ENCODE measurements around the gene PKN1. TPM values are rescaled to one million over a fixed set of nuclear protein-coding genes. Genes with fewer than 3 reads are reported as not detected.
A peak's percentile ranks its signal among the peaks of the same experiment; 100 is the strongest.
"Not testable (repeated sequence)": the region's sequence is repeated elsewhere in the genome, so short reads cannot be mapped to it uniquely, and the experiment has no call there.

Gene PKN1
- total RNA-seq, 2 experiments from 2014 or later: 159 to 164 TPM

- H3K36me3 Mint-ChIP-seq (ENCODE audit: low read depth); intact Hi-C loops (cut with micrococcal nuclease); DNase-seq; H3K27me3 Mint-ChIP-seq (ENCODE audit: low read depth); H3K4me3 Mint-ChIP-seq; H3K27ac Mint-ChIP-seq; H3K9me3 Mint-ChIP-seq: not testable (repeated sequence)
- CTCF ChIA-PET: interaction anchor here (0.6 to 5.1 kb wide), 10 partner anchors 8 to 66 kb away, joined by 3 to 26 read pairs (median 4); partner anchors contain the start of gene GIPC1
- peaks cover 55% of the 10 kb centered on the region for H3K4me1 Mint-ChIP-seq (ENCODE audit: low read depth)
Measured at GRCh38 chr19:14504575-14504974, 71.5 kb downstream of the PKN1 start.

GRCh38 chr19:14505488-14506239, 72.6 kb downstream of the PKN1 start:
- CTCF ChIA-PET: interaction anchor here (0.6 to 5.1 kb wide), 12 partner anchors 8 to 50 kb away, joined by 3 to 26 read pairs (median 4); partner anchors contain the start of gene GIPC1
- Mint-ChIP-seq H3K4me3 (no peak overlapping the region), H3K4me1 (ENCODE audit: low read depth) (peaks cover 63% of the 10 kb centered on the region), H3K27me3 (ENCODE audit: low read depth) (no peaks in the 10 kb centered on the region), H3K36me3 (ENCODE audit: low read depth) (no peaks in the 10 kb centered on the region), H3K9me3 (no peaks in the 10 kb centered on the region), H3K27ac (peak overlapping the region; percentile 69)
- peak; percentile 87 for DNase-seq
- intact Hi-C loops (cut with micrococcal nuclease): loop anchor here (2.0 kb wide), 1 partner anchor 45 kb away; no protein-coding TSS in a partner anchor

- Mint-ChIP-seq H3K9me3 (no peaks in the 10 kb centered on the region), H3K4me1 (ENCODE audit: low read depth) (peaks cover 72% of the 10 kb centered on the region), H3K4me3 (peak overlapping the region; percentile 41), H3K27ac (peak overlapping the region; percentile 72), H3K36me3 (ENCODE audit: low read depth) (no peaks in the 10 kb centered on the region), H3K27me3 (ENCODE audit: low read depth) (no peaks in the 10 kb centered on the region)
- CTCF ChIA-PET: interaction anchor here (0.6 to 5.1 kb wide), 7 partner anchors 12 to 1529 kb away, joined by 4 to 26 read pairs (median 5); partner anchors contain the start of gene GIPC1
- intact Hi-C loops (cut with micrococcal nuclease): loop anchor here (1.0 to 2.0 kb wide), 2 partner anchors 10 to 43 kb away; partner anchors contain the start of gene DNAJB1
- DNase-seq: no peak
Measured at GRCh38 chr19:14507704-14508542, 74.8 kb downstream of the PKN1 start.

GRCh38 chr19:14510311-14511228, 77.5 kb downstream of the PKN1 start:
- Mint-ChIP-seq H3K9me3 (no peaks in the 10 kb centered on the region), H3K4me3 (no peak overlapping the region), H3K36me3 (ENCODE audit: low read depth) (peaks cover 14% of the 10 kb centered on the region), H3K27me3 (ENCODE audit: low read depth) (no peaks in the 10 kb centered on the region), H3K4me1 (ENCODE audit: low read depth) (peaks cover 64% of the 10 kb centered on the region), H3K27ac (peak overlapping the region; percentile 55)
- CTCF ChIA-PET: no interaction called here
- peak; percentile 43 for DNase-seq
- intact Hi-C loops (cut with micrococcal nuclease): no loop called here

GRCh38 chr19:14511229-14511593, 78.1 kb downstream of the PKN1 start:
- H3K27me3 Mint-ChIP-seq (ENCODE audit: low read depth): no peaks in the 10 kb centered on the region
- CTCF ChIA-PET: no interaction called here
- H3K4me1 Mint-ChIP-seq (ENCODE audit: low read depth): peaks cover 64% of the 10 kb centered on the region
- intact Hi-C loops (cut with micrococcal nuclease): no loop called here
- no peaks in the 10 kb centered on the region for H3K9me3 Mint-ChIP-seq
- DNase-seq: no peak
- H3K27ac Mint-ChIP-seq: peak overlapping the region; percentile 55
- no peak overlapping the region for H3K4me3 Mint-ChIP-seq
- peaks cover 21% of the 10 kb centered on the region for H3K36me3 Mint-ChIP-seq (ENCODE audit: low read depth)

GRCh38 chr19:14512406-14512961, 79.4 kb downstream of the PKN1 start:
- no peaks in the 10 kb centered on the region for H3K27me3 Mint-ChIP-seq (ENCODE audit: low read depth)
- no peaks in the 10 kb centered on the region for H3K9me3 Mint-ChIP-seq
- peaks cover 33% of the 10 kb centered on the region for H3K36me3 Mint-ChIP-seq (ENCODE audit: low read depth)
- H3K4me1 Mint-ChIP-seq (ENCODE audit: low read depth): peaks cover 59% of the 10 kb centered on the region
- H3K4me3 Mint-ChIP-seq: no peak overlapping the region
- CTCF ChIA-PET: interaction anchor here (1.4 kb wide), 1 partner anchor 9 kb away, joined by 6 read pairs; no protein-coding TSS in a partner anchor
- no peak overlapping the region for H3K27ac Mint-ChIP-seq
- intact Hi-C loops (cut with micrococcal nuclease): no loop called here
- no peak for DNase-seq

GRCh38 chr19:14514215-14514863, 81.2 kb downstream of the PKN1 start:
- intact Hi-C loops (cut with micrococcal nuclease): no loop called here
- no peak for DNase-seq
- Mint-ChIP-seq H3K9me3 (no peaks in the 10 kb centered on the region), H3K4me1 (ENCODE audit: low read depth) (peaks cover 55% of the 10 kb centered on the region), H3K4me3 (peak overlapping the region; percentile 89), H3K27ac (peak overlapping the region; percentile 83), H3K27me3 (ENCODE audit: low read depth) (no peaks in the 10 kb centered on the region), H3K36me3 (ENCODE audit: low read depth) (peaks cover 36% of the 10 kb centered on the region)
- CTCF ChIA-PET: interaction anchor here (1.3 kb wide), 1 partner anchor 12 kb away, joined by 3 read pairs; no protein-coding TSS in a partner anchor

GRCh38 chr19:14515501-14516047, 82.5 kb downstream of the PKN1 start:
- Mint-ChIP-seq H3K4me3 (peak overlapping the region; percentile 89), H3K27ac (peak overlapping the region; percentile 83), H3K27me3 (ENCODE audit: low read depth) (no peaks in the 10 kb centered on the region), H3K4me1 (ENCODE audit: low read depth) (peaks cover 56% of the 10 kb centered on the region), H3K9me3 (no peaks in the 10 kb centered on the region), H3K36me3 (ENCODE audit: low read depth) (peaks cover 36% of the 10 kb centered on the region)
- intact Hi-C loops (cut with micrococcal nuclease): loop anchor here (5.0 kb wide), 1 partner anchor 172 kb away; no protein-coding TSS in a partner anchor
- CTCF ChIA-PET: interaction anchor here (0.6 to 1.2 kb wide), 4 partner anchors 10 to 37 kb away, joined by 3 to 5 read pairs (median 4); no protein-coding TSS in a partner anchor
- DNase-seq: no peak

- CTCF ChIA-PET: interaction anchor here (0.6 to 1.2 kb wide), 5 partner anchors 9 to 37 kb away, joined by 3 to 5 read pairs (median 4); no protein-coding TSS in a partner anchor
- intact Hi-C loops (cut with micrococcal nuclease): loop anchor here (5.0 kb wide), 1 partner anchor 171 kb away; no protein-coding TSS in a partner anchor
- Mint-ChIP-seq H3K27me3 (ENCODE audit: low read depth) (no peaks in the 10 kb centered on the region), H3K27ac (peak overlapping the region; percentile 83), H3K4me1 (ENCODE audit: low read depth) (peaks cover 51% of the 10 kb centered on the region), H3K36me3 (ENCODE audit: low read depth) (peaks cover 36% of the 10 kb centered on the region), H3K4me3 (peak overlapping the region; percentile 89), H3K9me3 (no peaks in the 10 kb centered on the region)
- no peak for DNase-seq
Measured at GRCh38 chr19:14516048-14516534, 83.0 kb downstream of the PKN1 start.

- Mint-ChIP-seq H3K9me3 (no peaks in the 10 kb centered on the region), H3K4me1 (ENCODE audit: low read depth) (peaks cover 53% of the 10 kb centered on the region), H3K4me3 (peak overlapping the region; percentile 89), H3K36me3 (ENCODE audit: low read depth) (peaks cover 36% of the 10 kb centered on the region), H3K27ac (peak overlapping the region; percentile 83), H3K27me3 (ENCODE audit: low read depth) (no peaks in the 10 kb centered on the region)
- CTCF ChIA-PET: interaction anchor here (0.6 to 1.0 kb wide), 5 partner anchors 10 to 37 kb away, joined by 3 to 6 read pairs (median 3); no protein-coding TSS in a partner anchor
- intact Hi-C loops (cut with micrococcal nuclease): loop anchor here (5.0 kb wide), 1 partner anchor 170 kb away; no protein-coding TSS in a partner anchor
- DNase-seq: no peak
Measured at GRCh38 chr19:14516746-14517438, 83.8 kb downstream of the PKN1 start.

All from activated naive CD4-positive, alpha-beta T cell treated with anti-CD3 and anti-CD28 coated beads for 36 hours (primary cell).